ENCODE measurements around the gene CNTN4.

The CNTN4 gene

DNA sequence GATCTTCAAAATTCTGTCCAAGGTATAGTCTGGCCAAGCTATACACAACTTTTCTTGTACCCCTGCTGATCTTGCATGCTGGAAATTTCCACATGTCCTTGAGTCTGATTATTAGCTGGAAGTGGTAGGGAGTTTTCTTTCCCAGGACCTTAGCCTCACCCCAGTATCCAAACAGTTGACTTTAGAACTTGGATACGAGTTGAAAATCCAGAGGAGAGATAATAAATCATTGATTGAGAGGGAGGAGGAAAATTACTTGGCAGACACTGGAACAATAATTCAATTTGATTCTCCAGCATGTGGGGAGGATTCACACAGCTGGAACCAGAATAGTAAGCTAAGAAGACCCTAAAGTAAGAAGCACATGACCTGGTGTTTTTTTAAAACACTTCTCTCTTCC lies 895.1 kb downstream of the CNTN4 start:
- Histone ChIP-seq H3K4me1 (ENCODE audit: insufficient read depth, low read length) (no peaks in the 10 kb centered on the region), H3K79me2 (ENCODE audit: insufficient read depth, low read length) (no peaks in the 10 kb centered on the region), H3K27me3 (ENCODE audit: insufficient read depth, low read length, poor library complexity) (no peaks in the 10 kb centered on the region), H3K4me3 (ENCODE audit: low read depth in 1 of 2, low read length in 2 of 2) (no peak overlapping the region), H3K9ac (ENCODE audit: low read depth, low read length) (no peak overlapping the region), H2AFZ (ENCODE audit: low read depth, low read length) (no peak overlapping the region), H4K20me1 (ENCODE audit: insufficient read depth, low read length) (no peaks in the 10 kb centered on the region), H3K9me3 (ENCODE audit: insufficient read depth, low read length, severe bottlenecking) (no peaks in the 10 kb centered on the region), H3K27ac (ENCODE audit: low read length) (no peak overlapping the region), H3K36me3 (ENCODE audit: insufficient read depth, low read length) (no peaks in the 10 kb centered on the region), H3K4me2 (ENCODE audit: insufficient read depth, low read length) (no peak overlapping the region)
- TF ChIP-seq, protein P1, sequence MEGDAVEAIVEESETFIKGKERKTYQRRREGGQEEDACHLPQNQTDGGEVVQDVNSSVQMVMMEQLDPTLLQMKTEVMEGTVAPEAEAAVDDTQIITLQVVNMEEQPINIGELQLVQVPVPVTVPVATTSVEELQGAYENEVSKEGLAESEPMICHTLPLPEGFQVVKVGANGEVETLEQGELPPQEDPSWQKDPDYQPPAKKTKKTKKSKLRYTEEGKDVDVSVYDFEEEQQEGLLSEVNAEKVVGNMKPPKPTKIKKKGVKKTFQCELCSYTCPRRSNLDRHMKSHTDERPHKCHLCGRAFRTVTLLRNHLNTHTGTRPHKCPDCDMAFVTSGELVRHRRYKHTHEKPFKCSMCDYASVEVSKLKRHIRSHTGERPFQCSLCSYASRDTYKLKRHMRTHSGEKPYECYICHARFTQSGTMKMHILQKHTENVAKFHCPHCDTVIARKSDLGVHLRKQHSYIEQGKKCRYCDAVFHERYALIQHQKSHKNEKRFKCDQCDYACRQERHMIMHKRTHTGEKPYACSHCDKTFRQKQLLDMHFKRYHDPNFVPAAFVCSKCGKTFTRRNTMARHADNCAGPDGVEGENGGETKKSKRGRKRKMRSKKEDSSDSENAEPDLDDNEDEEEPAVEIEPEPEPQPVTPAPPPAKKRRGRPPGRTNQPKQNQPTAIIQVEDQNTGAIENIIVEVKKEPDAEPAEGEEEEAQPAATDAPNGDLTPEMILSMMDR (IDR thresholded peaks at IDR 0.05; ENCODE audit: borderline replicate concordance, extremely low read depth, low read length, poor library complexity, severe bottlenecking): no peak
- TF ChIP-seq EZH2 (IDR thresholded peaks at IDR 0.05; ENCODE audit: borderline replicate concordance, low read depth, low read length, severe bottlenecking): no peak
- DNase-seq (no peak), ATAC-seq (ENCODE audit: insufficient read depth, low read depth) (no peak)

DNA sequence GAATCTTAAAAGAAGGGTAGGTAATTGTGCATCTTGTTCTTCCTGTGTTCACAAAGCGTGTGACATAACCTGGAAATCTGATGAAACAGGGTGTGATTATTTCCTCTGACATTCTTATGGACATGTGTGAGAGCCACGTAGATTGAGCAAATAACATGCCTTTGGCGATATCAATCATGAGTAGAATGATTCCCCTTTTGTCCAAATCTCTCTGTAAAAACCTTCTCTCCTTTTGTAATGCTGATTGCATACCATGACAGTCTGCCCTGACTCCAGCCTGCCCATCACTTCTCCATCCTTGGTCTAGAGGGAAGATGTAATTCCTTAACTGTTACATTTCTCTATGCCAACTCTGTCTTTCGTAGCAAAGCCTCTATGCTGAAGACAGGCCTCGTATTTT lies 896.5 kb downstream of the CNTN4 start:
- no peak overlapping the region for H3K4me2 ChIP-seq (ENCODE audit: insufficient read depth, low read length)
- no peak overlapping the region for H2AFZ ChIP-seq (ENCODE audit: low read depth, low read length)
- H3K27ac ChIP-seq (ENCODE audit: low read length): no peak overlapping the region
- H4K20me1 ChIP-seq (ENCODE audit: insufficient read depth, low read length): no peaks in the 10 kb centered on the region
- no peaks in the 10 kb centered on the region for H3K4me1 ChIP-seq (ENCODE audit: insufficient read depth, low read length)
- H3K36me3 ChIP-seq (ENCODE audit: insufficient read depth, low read length): no peaks in the 10 kb centered on the region
- no peaks in the 10 kb centered on the region for H3K9me3 ChIP-seq (ENCODE audit: insufficient read depth, low read length, severe bottlenecking)
- no peak overlapping the region for H3K9ac ChIP-seq (ENCODE audit: low read depth, low read length)
- H3K4me3 ChIP-seq (ENCODE audit: low read depth in 1 of 2, low read length in 2 of 2): no peak overlapping the region
- H3K79me2 ChIP-seq (ENCODE audit: insufficient read depth, low read length): no peaks in the 10 kb centered on the region
- DNase-seq (no peak), ATAC-seq (ENCODE audit: insufficient read depth, low read depth) (no peak)
- no peaks in the 10 kb centered on the region for H3K27me3 ChIP-seq (ENCODE audit: insufficient read depth, low read length, poor library complexity)
- TF ChIP-seq EZH2 (IDR thresholded peaks at IDR 0.05; ENCODE audit: borderline replicate concordance, low read depth, low read length, severe bottlenecking): no peak
- TF ChIP-seq, protein P1 (IDR thresholded peaks at IDR 0.05; ENCODE audit: borderline replicate concordance, extremely low read depth, low read length, poor library complexity, severe bottlenecking): no peak

DNA sequence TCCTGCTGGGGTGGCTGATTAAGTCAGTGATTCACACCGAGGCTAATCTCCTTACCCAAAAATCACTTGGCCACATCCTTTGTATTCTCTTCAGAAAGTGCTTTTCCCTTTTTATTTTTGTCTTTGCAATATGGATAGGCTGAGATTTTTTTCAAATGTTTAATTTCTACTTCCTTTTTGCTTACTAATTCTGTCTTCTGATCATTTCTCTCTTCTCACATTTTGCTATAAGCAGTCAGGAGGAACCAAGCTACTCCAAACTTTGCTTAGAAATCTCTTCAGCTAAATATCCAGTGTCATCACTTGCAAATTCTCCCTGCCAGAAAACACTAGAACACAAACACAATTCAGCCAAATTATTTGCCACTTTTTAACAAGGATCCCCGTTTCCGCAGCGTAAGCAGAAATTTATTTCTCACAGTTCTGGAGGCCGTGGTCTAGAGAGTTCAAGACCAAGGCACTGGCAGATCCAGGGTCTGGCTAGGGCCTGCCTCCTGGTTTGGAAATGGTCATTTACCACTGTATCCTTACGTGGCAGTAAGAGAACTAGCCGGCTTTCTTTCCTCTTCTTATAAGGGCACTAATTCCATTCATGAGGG lies 906.6 kb downstream of the CNTN4 start:
- no peak for DNase-seq
- Histone ChIP-seq H3K4me3 (ENCODE audit: low read depth in 1 of 2, low read length in 2 of 2) (no peak overlapping the region), H3K4me2 (ENCODE audit: insufficient read depth, low read length) (no peak overlapping the region), H2AFZ (ENCODE audit: low read depth, low read length) (no peak overlapping the region; the same call in 1 of the 2 replicates), H3K9ac (ENCODE audit: low read depth, low read length) (no peak overlapping the region), H3K27me3 (ENCODE audit: insufficient read depth, low read length, poor library complexity) (no peaks in the 10 kb centered on the region), H3K4me1 (ENCODE audit: insufficient read depth, low read length) (no peaks in the 10 kb centered on the region), H3K79me2 (ENCODE audit: insufficient read depth, low read length) (no peaks in the 10 kb centered on the region), H3K9me3 (ENCODE audit: insufficient read depth, low read length, severe bottlenecking) (no peaks in the 10 kb centered on the region), H3K36me3 (ENCODE audit: insufficient read depth, low read length) (no peaks in the 10 kb centered on the region), H3K27ac (ENCODE audit: low read length) (no peak overlapping the region), H4K20me1 (ENCODE audit: insufficient read depth, low read length) (no peaks in the 10 kb centered on the region)
- TF ChIP-seq EZH2 (IDR thresholded peaks at IDR 0.05; ENCODE audit: borderline replicate concordance, low read depth, low read length, severe bottlenecking): no peak
- TF ChIP-seq, protein P1 (IDR thresholded peaks at IDR 0.05; ENCODE audit: borderline replicate concordance, extremely low read depth, low read length, poor library complexity, severe bottlenecking): no peak
- ATAC-seq (ENCODE audit: insufficient read depth, low read depth): no peak

All from DND-41 (cell line).